Activated T-cell treated with anti-CD3 and anti-CD28 coated beads for 4 hours (primary cell): ENCODE data around the gene HSPA12B.
A peak's percentile ranks its signal among the peaks of the same experiment; 100 is the strongest.

Experiments used
- DNase-seq: peaks from one replicate; pipeline ENCODE4 v3.0.0-alpha.2; 2020

The HSPA12B gene

DNA sequence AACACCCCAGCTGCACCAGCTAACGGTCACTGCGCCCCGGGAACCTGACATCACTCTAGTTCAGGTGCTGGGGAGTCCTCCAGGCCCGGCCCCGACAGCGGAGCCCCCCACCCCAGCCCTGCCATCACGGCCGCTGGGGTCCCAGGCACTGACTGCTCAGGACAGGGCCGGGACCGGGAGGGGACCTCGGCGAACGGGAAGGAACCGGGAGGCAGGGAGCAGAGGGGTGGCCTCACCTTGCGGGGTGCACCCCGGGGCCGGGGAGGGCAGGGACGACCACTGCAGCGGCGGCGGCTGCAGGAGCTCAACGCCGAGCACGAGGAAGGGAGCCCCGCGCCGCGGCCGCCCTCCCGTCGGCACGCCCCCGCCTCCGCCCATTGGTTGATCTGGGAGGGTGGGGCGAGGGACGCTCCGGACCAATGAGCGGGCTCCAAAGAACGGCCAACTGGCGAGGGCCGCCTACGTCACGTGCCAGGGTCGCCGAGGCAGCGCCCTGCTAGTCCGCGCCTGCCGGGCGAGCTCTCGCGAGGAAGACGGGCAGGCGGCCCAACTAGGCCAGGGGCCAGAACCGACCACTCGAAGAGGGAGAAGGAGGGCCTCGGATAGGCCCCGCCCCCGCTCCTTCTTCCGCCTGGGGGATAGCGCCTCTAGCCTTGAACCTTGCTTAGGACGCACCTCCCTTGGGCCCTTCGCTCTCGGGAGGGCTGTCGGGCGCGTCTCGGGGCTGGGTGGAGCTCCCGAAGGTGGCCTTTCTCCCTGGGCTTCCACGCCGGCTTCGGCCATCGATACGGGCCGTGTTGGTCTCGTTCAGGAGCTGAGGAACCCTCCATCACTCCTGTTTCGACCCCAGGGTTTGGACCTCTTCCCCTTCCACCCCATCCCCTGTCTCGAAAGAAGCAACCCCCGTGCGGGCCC lies 35.2 kb downstream of the HSPA12B start, which contains the start of gene ADISSP:
ADISSP (minus strand) TSS at position 327 of the 915 bp plus-strand sequence. CDS start 7,653 bp downstream, outside the sequence.
- peak; percentile 93 for DNase-seq

DNA sequence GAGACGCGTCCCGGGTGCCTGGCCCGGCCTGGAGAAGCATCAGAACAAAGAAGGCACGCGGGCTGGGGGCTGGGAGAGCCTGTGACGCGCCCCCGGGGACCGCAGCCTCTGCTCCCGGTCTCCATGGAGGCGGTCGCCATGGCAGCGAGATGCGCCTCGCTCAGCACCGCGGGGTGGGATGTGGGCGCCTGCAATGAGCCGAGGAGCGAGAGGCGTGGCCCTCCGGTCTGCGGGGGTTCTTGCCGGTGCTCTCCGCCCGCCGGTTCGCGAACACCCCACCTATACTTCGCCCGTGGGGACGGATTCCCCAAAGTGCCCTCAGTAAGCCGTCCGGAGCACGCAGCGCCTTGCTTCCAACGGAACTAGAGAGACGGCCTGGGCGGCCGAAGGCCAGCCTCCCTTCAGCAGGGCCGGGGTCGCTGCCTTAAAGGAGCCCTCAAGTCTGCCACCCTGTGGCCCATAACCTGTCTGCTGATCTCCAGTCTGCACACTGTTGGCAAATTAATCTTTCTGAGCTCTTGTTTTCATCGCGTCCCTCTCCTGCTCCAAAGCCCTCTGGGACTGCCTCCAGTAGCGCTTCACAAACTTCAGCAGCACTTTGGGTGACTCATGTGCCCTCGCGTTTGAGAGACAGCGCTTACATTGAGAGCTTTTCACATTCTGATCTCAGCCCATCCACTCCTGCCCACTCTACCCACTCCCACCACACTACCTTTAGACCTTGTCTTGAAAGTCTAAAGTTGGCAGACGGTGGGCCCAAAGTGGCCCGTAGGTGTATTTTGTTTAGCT lies 36.1 kb downstream of the HSPA12B start:
- peak; percentile 76 for DNase-seq

DNA sequence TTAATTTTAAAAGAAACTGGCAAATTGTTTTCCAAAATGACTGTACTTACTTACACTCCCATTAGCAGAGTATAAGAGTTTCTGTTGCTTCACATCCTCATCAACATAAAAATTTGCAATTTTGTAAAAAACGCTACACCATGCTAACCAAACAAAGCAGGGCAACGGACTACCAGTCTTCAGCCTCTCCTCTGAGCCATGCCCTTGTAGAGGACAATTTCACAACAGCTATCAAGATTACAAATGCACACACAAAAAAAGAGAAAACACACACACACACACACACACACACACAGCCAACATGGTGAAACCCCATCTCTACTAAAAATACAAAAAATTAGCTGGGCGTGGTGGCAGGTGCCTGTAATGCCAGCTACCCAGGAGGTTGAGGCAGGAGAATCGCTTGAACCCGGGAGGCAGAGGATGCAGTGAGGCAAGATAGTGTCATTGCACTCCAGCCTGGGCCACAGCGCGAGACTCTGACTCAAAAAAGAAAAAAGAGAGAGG lies 39.1 kb downstream of the HSPA12B start:
- DNase-seq: no peak

DNA sequence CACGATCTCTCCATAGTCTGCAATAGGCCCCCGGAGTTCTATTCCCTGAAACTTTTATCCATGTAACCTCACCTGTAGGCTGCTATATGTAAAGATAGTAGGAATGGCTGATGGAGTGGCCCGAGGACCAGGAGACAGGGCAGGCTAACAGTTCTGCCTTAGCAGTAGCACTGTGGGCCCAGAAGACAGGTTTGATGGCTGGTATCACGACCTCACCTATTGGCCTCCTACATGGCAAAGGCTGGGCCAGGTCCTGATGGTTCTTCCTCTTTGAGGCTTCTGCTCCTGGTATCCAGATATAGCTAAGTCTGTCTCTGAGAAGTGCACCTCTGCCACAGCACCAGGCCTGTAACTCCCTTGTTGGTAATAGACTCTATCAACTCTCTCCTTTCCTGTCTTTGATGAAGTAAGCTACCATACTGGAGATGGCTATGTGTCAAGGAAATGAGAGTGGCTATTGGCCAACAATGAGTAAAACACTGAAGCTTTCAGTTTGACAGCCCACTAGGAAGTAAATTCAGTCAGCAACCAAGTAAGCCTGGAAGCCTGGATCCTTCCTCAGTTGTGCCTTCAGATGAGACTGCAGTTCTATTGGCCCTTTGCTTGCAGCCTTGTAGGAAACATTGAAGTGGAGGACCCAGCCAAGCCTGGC lies 43.1 kb downstream of the HSPA12B start:
- no peak for DNase-seq

DNA sequence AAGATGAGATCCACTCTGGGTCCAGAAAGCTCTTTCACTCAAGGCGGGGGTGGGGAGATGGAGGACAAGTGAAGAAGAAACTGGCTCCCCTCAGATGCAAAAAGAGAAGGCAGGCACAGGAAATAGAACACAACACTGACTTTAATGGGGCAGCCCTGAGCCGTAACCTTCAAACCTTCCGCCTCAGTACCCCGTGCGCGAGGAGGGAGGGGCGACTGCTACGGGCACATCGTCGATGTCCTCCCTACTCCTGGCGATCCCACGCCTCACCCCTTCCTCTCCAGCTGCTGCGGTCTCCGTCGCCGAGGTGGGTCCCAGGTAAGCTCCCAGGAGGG lies 44.9 kb downstream of the HSPA12B start:
- DNase-seq: no peak

DNA sequence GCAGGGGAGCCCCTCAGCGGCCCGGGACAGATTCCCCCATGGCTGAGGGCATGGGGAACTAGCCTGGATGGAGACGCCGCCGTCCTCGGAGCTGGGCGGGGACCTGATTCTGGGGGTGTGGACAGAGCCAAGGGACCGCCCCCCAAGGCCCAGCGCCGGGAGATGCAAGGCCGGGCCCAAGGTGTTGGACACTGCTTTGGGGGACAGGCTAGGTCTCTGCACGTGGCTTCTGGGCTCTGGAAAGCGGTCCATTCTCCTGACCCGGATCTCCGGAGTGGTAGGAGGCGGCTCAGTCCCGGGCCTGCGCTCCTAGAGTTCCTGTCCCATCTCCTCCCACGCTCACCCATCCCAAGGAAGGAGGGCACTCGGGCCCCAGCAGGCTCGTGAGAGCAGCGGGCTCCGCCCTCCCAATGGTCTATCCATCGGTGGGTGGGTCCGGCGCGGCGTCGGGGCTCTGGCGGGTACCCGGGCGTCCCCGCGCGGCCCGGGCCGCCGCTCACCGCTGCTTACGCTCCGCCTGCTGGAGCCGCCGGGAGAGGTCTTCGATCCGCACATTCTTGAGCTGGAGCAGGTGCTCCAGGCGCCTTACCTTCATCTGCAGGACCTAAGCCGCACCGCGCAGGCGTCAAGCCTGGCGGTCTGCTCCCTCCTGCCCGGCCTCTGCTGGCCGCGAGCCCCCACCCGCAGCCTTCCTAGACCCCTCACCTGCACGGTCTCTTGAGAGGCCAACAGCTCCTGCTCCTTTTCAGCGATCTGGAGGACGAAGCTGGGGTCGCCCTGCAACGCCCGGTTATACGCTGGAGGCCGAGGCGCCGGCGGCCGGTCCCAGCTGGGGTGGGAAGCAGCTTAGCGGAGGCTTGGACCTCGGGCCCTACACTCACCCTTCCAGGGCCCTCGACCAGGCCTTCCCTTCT lies 45.5 kb downstream of the HSPA12B start:
- DNase-seq: no peak

DNA sequence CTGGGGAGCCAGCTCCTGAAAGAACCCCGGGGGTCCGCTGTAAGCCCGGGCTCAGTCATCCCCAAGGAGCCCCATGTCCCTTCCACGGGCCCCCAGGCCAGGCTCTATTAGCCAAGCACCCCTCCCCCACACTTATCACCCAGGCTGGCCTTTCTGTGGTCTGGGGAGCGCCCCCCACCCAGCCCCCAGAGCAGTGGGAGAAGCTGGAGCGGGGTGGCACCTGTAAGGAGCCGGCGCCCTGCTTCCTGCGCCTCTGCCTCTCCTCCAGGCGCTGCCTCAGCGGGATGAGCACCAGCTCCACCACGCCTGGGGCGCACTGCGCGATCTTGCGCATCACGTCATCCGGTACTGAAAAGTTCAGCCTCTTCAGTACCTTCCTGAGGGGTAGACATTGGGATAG lies 46.5 kb downstream of the HSPA12B start:
- DNase-seq: no peak

DNA sequence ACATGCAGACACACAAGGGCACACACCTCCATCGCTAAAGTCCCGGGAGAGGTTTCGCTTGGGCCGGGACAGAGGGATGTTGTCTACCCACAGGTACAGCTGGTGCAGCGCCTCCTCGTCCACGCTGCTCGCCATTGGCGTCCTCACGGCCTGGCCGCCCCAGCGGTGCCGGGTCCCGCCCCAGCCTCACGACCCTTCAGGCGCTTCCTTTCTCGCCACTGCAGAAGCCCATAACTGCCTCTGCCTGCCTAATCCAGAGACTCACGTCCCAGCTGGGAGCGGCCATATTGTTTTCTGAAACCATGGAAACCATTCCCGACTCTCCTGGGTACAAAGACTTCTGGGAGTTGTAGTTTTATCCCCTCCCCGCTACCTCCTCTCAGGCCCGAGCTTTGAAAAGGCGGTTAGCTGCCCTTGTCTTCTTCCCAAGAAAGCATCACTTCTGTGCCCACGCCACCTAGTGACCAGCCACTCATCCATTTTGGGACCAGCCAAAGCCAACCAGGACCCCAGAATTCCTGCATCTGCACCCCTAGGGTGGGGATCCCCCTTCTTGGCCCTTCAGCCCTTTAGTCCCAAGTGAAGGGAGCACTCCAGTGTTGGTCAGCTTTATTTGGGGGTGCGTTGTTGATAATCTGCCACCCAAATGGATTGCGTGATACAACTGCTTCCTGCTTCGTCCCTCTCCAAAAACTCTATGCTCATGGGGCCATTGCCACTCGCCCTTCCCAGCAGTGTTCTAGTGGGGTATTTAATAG lies 48.8 kb downstream of the HSPA12B start, which contains the start of gene SPEF1:
SPEF1 (minus strand) TSS at position 296 of the 758 bp plus-strand sequence; CDS start at position 135, 161 bp downstream.
- DNase-seq: no peak

DNA sequence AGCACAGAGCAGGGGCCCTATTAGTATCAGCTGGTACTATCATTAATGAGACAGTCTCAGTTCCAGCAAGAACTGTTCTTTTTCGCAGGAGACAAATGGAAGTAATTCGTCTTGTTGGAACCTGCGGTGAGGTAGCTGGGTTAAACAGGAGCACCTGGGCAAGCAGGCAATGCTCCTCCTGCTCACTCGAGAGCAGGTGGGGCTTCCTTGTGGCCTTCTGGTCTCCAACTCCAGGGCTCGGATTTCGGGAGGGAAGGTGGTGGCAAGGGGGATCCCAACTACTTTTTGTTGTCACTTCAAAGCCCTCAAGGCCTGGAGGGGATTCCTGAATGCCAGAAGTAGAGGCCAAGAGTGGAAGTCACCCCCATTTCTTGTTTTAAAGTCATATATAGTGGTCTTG lies 50.1 kb downstream of the HSPA12B start:
- no peak for DNase-seq

DNA sequence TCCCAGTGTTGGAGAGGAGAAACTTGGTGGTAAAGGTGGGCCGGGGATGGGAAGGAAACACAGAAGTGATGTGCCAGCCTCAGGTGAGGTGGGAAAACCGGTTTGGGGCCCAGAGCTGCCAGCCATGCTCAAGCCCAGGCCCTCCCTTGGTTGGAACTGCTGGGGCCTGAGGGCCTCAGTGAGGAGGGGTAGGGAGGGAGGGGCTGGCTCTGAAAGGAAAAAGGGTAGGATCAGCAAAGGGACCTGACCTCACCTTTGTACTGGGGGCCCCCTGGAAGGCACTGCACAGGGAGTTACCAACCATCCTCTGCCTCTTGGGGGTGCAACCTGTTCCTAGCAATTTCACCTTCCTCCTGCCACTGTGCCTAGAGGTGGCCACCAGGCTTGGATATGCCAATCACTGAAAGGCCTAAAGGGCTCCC lies 50.6 kb downstream of the HSPA12B start:
- no peak for DNase-seq

DNA sequence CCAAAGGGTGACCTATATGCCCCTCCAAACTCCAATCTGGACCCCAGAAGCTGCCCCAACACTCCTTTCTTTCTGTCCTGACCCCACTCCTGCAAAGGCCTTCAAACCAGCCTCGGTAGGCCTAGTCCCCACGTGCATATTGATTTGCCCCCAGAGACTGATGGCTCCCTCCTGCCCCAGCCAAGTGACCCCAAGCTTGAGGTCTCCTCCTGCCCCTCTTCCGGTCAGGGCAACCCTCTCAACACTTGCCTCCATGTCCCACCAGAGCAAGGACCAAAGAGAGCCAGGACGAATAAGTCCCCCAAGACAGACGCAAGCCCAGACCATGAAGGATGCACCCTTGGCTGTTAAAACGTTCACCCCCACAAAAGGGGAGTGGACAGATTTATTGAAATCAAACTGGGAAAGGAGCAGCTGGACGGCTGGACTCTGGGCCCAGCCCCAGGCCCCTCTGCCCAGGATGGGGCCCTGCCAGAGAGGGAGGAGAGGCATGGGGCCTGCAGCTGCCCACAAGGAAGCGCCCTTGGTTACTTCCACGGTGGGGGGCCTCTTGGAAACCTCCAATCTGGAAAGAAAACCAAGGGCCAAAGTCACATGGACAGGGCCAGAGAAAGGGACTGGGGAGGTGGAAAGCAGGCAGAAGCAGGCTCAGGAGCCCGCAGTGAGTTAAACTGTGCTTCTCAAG lies 51.2 kb downstream of the HSPA12B start:
- DNase-seq: no peak

DNA sequence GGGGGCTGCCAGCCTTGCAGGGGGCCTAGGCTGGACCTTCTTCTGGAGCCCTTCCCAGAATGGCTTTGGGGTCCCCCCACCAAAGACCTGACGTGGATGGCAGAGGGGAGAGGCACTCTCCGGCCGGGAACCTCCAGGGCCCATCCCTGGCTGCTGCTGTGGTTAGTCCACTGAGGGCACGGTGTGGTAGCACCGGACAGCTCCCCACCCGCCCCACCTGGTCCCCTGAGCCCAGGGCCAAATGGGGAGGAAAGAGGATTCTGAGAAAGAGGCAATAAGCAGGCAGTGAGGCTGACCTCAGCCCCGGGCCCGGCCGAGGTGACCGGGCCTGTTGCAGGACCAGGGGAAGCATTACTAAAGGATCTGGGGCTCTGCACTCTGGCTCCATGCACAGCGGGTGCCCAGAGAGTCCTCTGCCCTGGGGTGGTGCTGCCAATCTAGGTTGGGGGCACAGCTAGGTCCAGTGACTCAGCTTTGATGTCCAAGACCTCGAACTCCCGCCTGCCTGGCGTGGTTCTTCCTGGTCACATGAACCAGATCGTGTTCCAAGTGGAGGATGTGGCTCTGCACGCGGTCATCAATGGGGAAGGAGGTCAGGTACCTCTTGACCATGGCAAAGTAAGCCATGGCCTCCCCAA lies 51.9 kb downstream of the HSPA12B start:
- DNase-seq: no peak

DNA sequence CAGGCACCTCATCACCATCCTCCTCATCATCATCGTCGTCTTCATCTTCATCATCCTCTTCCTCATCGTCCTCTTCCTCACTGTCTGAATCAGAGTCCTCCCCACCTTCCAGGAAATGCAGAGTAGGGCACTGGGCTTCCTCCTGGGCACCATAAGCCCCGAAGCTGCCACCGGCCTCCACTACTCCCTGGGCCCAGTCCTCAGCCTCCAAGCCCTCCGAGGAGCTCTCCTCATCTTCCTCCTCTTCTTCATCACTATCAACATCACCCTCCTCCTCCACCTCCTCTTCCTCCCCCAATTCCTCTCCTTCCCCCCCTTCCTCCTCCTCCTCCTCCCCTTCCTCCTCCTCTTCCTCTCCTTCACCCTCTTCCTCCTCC lies 52.4 kb downstream of the HSPA12B start:
- no peak for DNase-seq

DNA sequence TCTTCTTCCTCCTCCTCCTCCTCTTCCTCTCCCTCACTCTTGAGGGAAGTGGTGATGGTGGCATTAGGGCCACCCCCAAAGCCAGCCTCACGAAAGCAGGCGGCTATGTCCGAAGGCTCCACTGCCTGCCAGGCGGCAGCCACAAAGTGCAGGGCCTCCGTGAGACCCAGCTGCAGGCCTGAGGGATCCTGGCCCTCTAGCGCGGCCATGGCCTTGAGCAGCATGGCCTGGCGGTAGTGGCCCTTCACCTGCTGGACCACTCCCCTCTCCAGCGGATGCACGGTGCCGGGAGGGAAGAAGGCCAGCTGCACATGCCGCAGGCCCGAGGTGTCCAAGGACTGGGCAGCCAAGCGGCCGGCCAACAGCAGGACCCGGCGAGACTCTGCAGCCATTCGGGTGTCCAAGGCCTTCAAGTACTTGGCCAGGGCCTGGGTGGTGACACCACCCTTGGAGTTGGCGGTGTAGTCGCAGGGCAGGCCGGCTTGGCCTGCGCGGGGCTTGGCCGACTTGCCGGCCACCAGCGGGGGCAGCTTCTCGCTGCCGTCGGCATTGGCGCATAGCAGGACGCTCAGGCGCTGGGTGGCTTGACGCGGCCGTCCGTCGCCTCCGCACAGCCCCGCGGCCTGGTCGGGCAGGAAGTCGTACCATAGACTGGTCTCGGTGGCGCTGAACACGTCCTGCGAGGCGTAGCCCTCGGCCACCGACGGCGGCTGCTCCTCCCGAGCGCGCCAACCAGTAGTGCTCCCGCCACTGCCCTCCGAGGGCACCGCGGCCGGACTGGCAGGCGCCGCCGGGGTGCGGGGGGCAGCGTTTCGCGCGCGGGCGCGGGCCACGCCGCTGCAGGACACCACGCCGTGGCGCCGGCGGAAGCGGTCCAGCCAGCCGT lies 53.0 kb downstream of the HSPA12B start:
- no peak for DNase-seq

DNA sequence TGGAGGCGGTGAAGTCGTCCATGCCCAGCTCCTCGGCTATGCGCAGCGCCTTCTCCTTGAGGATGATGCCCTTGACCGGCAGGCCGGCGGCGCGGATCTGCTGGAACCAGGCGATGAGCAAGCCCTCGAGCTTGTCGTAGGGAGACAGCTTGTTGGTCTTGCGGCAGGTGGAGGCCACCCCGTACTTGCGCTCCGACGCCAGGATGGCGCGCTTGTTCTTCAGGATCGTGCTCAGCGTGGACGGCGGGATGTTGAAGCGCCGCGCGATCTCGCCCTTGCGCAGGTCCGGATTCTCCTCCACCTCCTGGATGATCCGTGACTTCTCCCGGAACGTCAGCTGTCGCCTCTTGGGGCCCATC lies 53.6 kb downstream of the HSPA12B start:
- DNase-seq: no peak

DNA sequence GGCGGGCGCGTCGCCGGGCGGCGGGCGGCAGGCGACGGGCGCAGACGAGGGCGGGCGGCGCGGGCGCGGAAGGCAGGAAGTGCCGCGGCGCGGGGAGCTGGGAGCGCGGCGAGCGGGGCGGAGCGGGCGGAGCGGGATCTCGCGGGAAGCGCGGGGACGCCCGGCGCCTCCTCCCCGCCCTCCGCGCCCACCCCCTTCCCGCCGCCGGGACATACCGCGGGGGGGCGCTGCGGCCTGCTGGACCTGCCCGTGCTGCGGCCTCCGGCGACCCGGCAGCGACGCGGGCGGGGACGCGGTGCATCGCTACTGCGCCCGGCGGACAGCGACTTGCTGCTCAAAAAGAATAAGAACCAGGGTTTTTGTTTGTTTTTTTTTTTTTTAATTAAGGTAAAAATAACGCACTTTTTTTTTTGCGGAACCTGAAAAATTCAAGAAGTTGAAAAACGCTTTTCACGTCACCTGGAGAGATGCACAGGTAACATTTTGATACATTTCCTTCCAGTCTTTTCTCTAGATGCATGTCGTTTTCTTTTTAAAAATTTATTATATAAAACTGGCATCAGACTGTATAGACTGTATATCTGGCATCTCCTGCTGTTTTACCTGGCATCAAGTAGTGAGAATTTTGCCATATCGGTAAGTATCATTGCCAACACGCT lies 54.3 kb downstream of the HSPA12B start, which contains the start of gene CENPB:
CENPB (minus strand) TSS at position 76 of the 659 bp plus-strand sequence. CDS start 257 bp downstream, outside the sequence.
- DNase-seq: peak; percentile 84

DNA sequence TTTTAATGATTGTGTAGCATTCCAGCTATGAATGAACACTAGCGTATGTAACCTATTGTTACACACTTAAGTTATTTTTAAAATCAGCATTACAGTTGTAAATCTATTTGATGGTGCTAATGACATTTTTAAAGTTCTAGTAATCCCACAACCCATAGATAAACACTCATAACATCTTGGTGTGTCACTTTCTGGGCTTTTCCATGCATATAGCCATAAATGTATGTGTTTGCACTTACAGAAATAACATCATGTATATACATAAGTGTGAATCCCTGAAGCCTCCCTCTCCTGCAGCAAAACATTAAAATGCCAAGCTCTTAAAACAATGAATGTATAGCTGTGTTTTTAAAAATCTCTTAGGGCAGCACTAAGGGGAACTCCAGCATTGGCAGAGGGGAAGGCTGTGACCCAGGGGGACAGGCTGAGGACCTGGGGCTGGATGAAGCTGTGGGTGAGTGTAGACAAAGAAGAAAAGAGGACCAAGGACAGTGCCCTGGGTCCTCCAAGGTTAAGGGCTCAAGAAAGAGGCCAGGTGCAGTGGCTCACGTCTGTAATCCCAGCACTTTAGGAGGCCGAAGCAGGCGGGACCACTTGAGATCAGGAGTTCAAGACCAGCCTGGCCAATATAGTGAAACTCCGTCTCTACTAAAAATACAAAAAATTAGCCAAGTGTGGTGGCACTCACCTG lies 55.0 kb downstream of the HSPA12B start:
- no peak for DNase-seq

DNA sequence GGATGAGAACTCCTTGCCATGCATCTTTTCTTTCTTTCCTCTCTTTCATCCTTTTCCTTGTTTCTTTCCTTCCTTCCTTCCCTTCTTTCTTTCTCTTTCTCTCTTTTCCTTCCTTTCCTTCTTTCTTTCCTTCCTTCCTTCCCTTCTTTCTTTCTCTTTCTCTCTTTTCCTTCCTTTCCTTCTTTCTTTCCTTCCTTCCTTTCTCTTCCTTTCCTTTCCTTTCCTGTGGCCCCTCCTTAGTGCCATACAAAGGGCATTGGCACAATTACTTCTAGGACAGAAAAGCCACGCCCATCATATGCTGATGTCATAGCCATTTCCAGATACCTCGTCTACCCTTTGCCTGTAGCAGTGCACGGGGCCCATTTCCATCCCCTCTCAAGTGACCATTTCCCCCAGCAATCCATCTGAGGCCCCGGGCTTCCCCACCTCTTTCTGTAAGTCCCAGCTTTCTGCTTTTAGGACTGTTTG lies 56.2 kb downstream of the HSPA12B start:
- no peak for DNase-seq
